AG10803 (cell line): Measurements from ENCODE around the gene EXOC3.
"Not testable (repeated sequence)": the region's sequence is repeated elsewhere in the genome, so short reads cannot be mapped to it uniquely, and the experiment has no call there.

Experiments
- DNase-seq: peaks from one replicate; pipeline ENCODE4 v3.0.0; 2010; ENCODE audit warnings: low read depth
- H3K4me3 ChIP-seq: 2 replicates; pipeline ENCODE4 v1.5.1; 2011; ENCODE audit warnings: mild to moderate bottlenecking, low read length, control low read depth
- TF ChIP-seq, protein P1 (sequence below): conservative IDR thresholded peaks from 2 replicates; pipeline ENCODE4 v1.5.1; 2011; ENCODE audit warnings: mild to moderate bottlenecking, low read length, control low read depth, inconsistent platforms

The EXOC3 gene

DNA sequence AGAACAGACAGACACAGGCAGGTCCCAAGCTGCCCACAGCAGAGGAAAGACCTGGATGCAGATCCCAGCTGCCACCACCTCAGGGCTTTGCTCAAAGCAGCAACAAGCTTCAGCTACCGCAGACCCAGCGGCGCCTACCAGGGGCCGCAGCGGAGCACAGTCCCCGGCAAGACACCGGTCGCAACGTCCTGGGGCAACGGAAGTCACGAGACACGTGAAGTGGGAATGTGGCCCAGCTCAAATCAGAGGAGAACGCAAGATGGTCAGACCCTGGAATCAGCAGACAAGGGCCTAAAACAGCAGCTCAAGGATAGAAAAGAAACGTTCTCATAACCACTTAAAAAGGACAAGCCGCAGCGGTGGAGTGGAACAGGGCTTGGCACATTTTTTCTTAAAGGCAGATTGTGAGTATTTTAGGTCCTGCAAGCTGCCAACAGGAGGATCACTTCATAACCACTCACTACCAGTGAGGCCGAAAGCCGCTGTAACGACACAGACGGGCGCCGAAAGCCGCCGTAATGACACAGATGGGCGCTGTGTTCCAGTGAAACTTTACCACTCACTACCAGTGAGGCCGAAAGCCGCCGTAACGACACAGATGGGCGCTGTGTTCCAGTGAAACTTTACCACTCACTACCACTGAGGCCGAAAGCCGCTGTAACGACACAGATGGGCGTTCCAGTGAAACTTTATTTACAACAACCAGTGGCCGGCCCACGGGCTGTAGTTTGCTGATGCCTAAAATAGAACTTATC is 59.5 kb downstream of the EXOC3 start:
- TF ChIP-seq, protein P1, sequence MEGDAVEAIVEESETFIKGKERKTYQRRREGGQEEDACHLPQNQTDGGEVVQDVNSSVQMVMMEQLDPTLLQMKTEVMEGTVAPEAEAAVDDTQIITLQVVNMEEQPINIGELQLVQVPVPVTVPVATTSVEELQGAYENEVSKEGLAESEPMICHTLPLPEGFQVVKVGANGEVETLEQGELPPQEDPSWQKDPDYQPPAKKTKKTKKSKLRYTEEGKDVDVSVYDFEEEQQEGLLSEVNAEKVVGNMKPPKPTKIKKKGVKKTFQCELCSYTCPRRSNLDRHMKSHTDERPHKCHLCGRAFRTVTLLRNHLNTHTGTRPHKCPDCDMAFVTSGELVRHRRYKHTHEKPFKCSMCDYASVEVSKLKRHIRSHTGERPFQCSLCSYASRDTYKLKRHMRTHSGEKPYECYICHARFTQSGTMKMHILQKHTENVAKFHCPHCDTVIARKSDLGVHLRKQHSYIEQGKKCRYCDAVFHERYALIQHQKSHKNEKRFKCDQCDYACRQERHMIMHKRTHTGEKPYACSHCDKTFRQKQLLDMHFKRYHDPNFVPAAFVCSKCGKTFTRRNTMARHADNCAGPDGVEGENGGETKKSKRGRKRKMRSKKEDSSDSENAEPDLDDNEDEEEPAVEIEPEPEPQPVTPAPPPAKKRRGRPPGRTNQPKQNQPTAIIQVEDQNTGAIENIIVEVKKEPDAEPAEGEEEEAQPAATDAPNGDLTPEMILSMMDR, result no peak
- no peak overlapping the region for H3K4me3 ChIP-seq
- no peak for DNase-seq

DNA sequence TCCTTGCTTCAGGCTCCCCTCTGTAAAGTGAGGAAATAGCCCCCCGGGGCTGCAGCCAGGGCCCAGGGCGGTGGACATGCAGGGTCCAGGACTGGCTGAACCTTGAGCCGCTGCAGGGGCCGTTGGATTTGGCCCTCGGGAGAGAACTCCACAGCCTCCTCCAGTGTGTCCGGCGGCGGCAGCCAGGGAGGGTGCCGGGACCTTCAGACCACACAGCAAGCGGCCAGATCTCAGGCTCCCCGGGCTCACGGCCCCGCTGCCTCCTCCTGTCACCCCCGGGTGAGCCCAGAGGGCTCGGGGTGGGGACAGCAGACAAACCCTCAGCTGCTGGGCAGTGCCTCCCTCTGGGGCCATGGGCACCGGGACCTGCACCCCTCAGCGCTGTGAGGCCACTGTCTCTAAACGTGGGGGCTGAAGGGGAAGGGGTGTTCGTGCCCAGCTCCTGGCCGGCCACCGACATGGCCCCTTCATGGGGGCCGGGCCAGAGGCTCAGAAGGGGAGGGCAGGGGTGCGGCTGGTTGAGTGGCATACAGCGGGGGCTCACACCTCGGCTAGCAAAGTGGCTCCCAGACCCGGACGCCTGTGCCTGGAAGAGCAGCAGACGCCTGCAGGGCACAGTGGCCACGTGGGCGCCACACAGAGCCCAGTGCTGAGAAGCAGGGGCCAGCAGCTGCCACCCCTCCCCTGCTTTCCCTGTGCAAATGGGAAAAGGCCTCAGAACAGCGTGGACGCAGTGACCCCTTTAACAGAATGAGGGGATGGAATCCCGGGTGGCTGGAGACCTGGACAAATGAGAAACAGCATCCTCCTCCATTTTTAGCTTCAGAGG is 61.6 kb downstream of the EXOC3 start:
- TF ChIP-seq, protein P1, result no peak
- DNase-seq, result no peak
- H3K4me3 ChIP-seq, result no peak overlapping the region

GRCh38 chr5:505951-506525 is 63.1 kb downstream of the EXOC3 start:
- TF ChIP-seq, protein P1, result no peak
- no peak for DNase-seq
- no peak overlapping the region for H3K4me3 ChIP-seq

DNA sequence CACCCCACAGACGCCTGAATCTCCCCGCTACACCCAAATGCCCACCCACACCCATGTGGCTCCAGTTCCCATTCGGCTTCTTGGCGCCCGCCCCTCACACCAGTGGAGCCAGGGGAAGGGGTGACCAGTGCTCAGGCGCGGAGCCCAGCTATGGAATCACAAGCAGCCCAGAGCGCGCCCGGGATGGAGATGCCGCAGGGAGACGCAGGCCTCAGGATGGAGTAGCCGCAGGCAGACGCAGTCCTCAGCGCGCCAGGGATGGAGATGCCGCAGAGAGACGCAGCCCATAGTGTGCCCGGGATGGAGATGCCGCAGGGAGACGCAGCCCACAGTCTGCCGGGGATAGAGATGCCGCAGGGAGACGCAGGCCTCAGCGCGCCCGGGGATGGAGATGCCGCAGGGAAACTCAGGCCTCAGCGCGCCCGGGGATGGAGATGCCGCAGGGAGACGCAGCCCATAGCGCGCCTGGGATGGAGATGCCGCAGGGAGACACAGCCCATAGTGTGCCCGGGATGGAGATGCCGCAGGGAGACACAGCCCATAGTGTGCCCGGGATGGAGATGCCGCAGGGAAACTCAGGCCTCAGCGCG is 65.1 kb downstream of the EXOC3 start:
- H3K4me3 ChIP-seq, DNase-seq: not testable (repeated sequence)

- DNase-seq, result no peak
- H3K4me3 ChIP-seq, result no peak overlapping the region
- TF ChIP-seq, protein P1, result no peak
These were observed 66.7 kb downstream of the EXOC3 start for GRCh38 chr5:509611-510185.

DNA sequence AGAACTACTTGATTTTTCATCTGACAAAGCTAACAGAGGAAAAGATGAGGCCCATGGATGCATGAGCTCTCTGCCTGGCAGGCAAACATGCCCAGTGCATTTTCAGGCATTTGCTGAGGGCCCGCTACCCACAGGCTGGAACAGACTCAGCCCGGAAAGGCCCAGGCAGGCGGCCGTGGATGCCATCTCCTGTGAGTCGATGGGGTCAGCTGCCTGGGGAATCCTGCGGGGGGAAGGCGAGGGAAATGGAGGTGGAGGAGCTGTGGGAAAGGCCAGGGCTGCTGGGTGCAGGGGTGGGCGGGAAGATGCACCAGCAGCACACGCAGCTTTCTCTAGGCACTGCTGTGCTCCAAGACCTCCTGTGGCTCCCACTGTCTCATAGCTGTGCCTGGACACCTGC is 67.5 kb downstream of the EXOC3 start:
- DNase-seq, result no peak
- TF ChIP-seq, protein P1, result no peak
- H3K4me3 ChIP-seq, result no peak overlapping the region

DNA sequence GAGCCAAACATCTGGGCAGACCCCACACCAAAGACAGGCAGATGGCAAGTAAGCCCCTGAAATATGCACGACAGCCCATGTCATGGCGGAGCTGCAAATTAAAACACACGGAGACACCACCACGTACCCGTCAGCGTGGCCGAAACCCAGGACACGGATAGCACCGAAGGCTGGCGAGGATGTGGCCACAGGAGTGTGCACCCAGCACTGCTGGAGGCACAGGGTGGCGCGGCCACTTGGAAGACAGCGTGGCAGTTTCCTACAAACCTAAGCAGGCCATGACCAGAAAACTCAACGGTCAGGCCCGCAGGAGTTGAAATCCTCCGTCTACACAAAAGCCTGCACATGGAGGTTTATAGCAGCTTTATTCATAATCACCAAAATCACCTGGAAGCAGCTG is 68.5 kb downstream of the EXOC3 start:
- no peak overlapping the region for H3K4me3 ChIP-seq
- DNase-seq, result no peak
- TF ChIP-seq, protein P1, result no peak
